Activated T-cell treated with anti-CD3 and anti-CD28 coated beads, Interleukin-2, amount 50 U/mL, for 72 hours (primary cell): ENCODE results near the gene ALDH3A1. TPM values are rescaled to one million over a fixed set of nuclear protein-coding genes. Genes with fewer than 3 reads are reported as not detected.

Experiments
- ATAC-seq, 2 donors: fragments of 150-1000 bp; cut with Tn5 transposase; replicated peaks in 1 of 2; 2 replicates each; pipeline ENCODE4 v1.10.0; 2021; ENCODE audit warnings: moderate library complexity in 2 of 2, mild to moderate bottlenecking in 1 of 2
- DNase-seq, 2 donors: peaks; one replicate each; pipeline ENCODE4 v3.0.0; 2021 to 2022; ENCODE audit warnings: mixed read lengths in 1 of 2
- H3K27ac Mint-ChIP-seq: one replicate; pipeline ENCODE4 v1.8.0; 2022; ENCODE audit warnings: mild to moderate bottlenecking, moderate library complexity, mixed read lengths
- H3K27me3 Mint-ChIP-seq: one replicate; pipeline ENCODE4 v1.8.0; 2022; ENCODE audit warnings: low read depth, mixed read lengths
- H3K36me3 Mint-ChIP-seq, 2 donors: one replicate each; pipeline ENCODE4 v1.8.0; 2022; ENCODE audit warnings: mixed read lengths in 2 of 2, mild to moderate bottlenecking in 1 of 2; ENCODE audit not compliant: insufficient read depth in 2 of 2
- H3K4me1 Mint-ChIP-seq: one replicate; pipeline ENCODE4 v1.8.0; 2022; ENCODE audit warnings: low read depth, mixed read lengths
- H3K4me3 Mint-ChIP-seq, 2 donors: one replicate each; pipeline ENCODE4 v1.8.0; 2022; ENCODE audit warnings: mild to moderate bottlenecking in 2 of 2, mixed read lengths in 2 of 2, moderate library complexity in 2 of 2
- H3K9me3 Mint-ChIP-seq, 2 donors: one replicate each; pipeline ENCODE4 v1.8.0; 2022; ENCODE audit warnings: mixed read lengths in 2 of 2
- total RNA-seq, 2 donors: library from RNA; stranded (reverse); gene quantifications; one replicate each; pipeline ENCODE4 v1.2.3, GENCODE V29; 2022

The ALDH3A1 gene
- total RNA-seq, 2 donors from 2014 or later = 0.34 TPM; not detected in 1

- no peak for ATAC-seq
- Mint-ChIP-seq H3K27me3 (no peaks in the 10 kb centered on the region), H3K4me1 (no peaks in the 10 kb centered on the region), H3K9me3 (no peaks in the 10 kb centered on the region), H3K4me3 (no peak overlapping the region), H3K27ac (no peak overlapping the region), H3K36me3 (no peaks in the 10 kb centered on the region)
- no peak for DNase-seq
Measured at GRCh38 chr17:19742495-19742894, 5.6 kb downstream of the ALDH3A1 start.

- Mint-ChIP-seq H3K27me3 (no peaks in the 10 kb centered on the region), H3K4me3 (no peak overlapping the region), H3K9me3 (no peaks in the 10 kb centered on the region), H3K4me1 (no peaks in the 10 kb centered on the region), H3K27ac (no peak overlapping the region), H3K36me3 (no peaks in the 10 kb centered on the region)
- ATAC-seq (no peak), DNase-seq (no peak)
Measured at GRCh38 chr17:19741832-19742457, 6.2 kb downstream of the ALDH3A1 start.

DNA sequence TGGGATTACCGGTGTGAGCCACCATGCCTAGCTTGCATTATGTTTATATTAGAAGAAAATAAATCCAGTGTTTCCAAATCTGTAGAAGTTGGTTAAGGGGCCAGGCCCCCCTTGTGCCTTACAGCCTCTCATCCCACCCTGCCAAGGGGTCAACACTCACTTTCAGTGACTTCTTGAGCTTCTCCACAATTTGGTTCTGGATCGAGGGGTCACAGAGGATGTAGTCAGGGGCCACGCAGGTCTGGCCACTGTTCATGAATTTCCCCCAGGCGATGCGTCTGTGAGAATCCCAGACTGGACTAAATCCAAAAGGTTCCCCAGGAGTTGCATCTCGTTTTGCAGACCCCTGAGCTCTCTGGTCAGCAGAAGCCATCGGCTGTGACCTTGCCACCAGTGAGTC lies 7.2 kb downstream of the ALDH3A1 start:
- no peak overlapping the region for H3K4me3 Mint-ChIP-seq
- ATAC-seq = no peak
- no peak for DNase-seq
- no peaks in the 10 kb centered on the region for H3K4me1 Mint-ChIP-seq
- H3K27me3 Mint-ChIP-seq = no peaks in the 10 kb centered on the region
- H3K36me3 Mint-ChIP-seq = no peaks in the 10 kb centered on the region
- H3K27ac Mint-ChIP-seq = no peak overlapping the region
- no peaks in the 10 kb centered on the region for H3K9me3 Mint-ChIP-seq

DNA sequence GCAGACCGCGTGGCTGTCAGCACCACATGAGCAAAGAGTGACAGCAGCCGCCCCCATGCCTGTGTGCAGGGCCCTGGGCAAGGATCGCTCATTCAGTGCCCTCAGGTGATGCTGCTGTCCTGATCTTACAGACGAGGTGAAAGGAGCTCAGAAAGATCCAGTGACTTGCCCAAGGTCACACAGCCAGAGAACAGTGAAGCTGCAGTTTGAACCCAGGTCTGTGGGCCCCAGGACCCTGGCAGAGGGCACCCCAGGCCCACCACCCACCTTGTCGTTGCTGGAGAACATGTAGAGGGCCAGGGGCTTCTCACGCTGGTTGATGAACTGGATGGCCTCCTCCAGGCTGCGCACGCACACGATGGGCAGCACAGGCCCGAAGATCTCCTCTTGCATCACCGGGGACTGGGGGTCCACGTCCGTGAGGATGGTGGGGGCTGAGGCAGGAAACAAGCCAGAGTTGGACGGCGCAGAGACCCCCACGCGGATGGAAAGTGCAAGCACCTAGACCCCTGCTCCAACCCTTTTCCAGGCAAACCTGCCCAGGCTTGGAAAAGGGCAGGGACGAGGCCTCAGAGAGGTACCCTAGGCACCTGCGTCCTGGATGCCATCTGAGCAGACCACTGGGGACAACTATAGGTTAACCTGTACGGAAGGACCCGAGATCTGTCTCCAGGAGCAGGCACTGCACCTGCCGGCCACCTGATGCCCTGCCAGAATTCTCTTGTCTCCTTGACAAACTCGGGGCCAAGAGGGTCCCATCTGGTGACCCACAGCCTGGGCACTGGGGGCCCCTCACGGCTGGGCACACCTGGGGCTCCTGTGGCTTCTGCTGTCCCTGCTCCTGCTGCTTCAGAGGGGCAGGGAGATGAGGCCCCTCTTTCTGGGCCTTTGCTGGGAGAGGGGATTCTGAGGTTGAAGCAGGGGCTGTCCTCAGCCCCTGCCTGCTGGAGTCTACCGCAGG lies 8.6 kb downstream of the ALDH3A1 start:
- Mint-ChIP-seq H3K4me1 (no peaks in the 10 kb centered on the region), H3K4me3 (no peak overlapping the region), H3K9me3 (no peaks in the 10 kb centered on the region), H3K27me3 (no peaks in the 10 kb centered on the region), H3K36me3 (no peaks in the 10 kb centered on the region), H3K27ac (no peak overlapping the region)
- DNase-seq (no peak), ATAC-seq (peak in 1 of 2 donors; percentile 28)

GRCh38 chr17:19738757-19739156 lies 9.3 kb downstream of the ALDH3A1 start:
- Mint-ChIP-seq H3K4me1 (no peaks in the 10 kb centered on the region), H3K36me3 (no peaks in the 10 kb centered on the region), H3K9me3 (no peaks in the 10 kb centered on the region), H3K4me3 (no peak overlapping the region), H3K27me3 (no peaks in the 10 kb centered on the region), H3K27ac (no peak overlapping the region)
- ATAC-seq = no peak
- DNase-seq = no peak

DNA sequence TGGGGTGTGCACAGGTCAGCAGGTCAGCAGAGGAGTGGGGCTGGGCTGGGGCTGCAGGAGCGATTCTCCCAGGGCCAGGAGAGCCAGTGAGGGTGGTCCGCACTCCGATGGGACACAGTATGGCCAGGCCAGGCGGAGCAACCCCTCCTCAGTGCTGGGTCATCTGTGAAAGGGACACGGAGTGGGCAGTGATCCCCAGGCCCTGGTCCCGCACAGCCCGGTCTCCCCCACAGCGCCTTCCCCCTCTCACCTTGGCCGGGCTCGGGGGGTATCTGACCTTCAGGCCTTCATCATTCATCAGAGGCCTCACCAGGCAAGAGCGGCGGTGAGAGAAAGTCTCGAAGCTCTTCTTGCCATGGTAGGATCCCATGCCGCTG lies 10.0 kb downstream of the ALDH3A1 start:
- no peak for DNase-seq
- ATAC-seq = no peak
- H3K4me1 Mint-ChIP-seq = no peaks in the 10 kb centered on the region
- H3K36me3 Mint-ChIP-seq = no peaks in the 10 kb centered on the region
- H3K27me3 Mint-ChIP-seq = no peaks in the 10 kb centered on the region
- no peaks in the 10 kb centered on the region for H3K9me3 Mint-ChIP-seq
- H3K4me3 Mint-ChIP-seq = no peak overlapping the region
- H3K27ac Mint-ChIP-seq = no peak overlapping the region

- no peak for ATAC-seq
- DNase-seq = no peak
- H3K27ac Mint-ChIP-seq = no peak overlapping the region
- H3K9me3 Mint-ChIP-seq = no peaks in the 10 kb centered on the region
- H3K36me3 Mint-ChIP-seq = no peaks in the 10 kb centered on the region
- no peaks in the 10 kb centered on the region for H3K27me3 Mint-ChIP-seq
- H3K4me3 Mint-ChIP-seq = no peak overlapping the region
- H3K4me1 Mint-ChIP-seq = no peaks in the 10 kb centered on the region
Measured at GRCh38 chr17:19737305-19738072, 10.6 kb downstream of the ALDH3A1 start.

- H3K27ac Mint-ChIP-seq = no peak overlapping the region
- no peak for DNase-seq
- ATAC-seq = no peak
- no peaks in the 10 kb centered on the region for H3K27me3 Mint-ChIP-seq
- no peaks in the 10 kb centered on the region for H3K36me3 Mint-ChIP-seq
- H3K4me3 Mint-ChIP-seq = no peak overlapping the region
- H3K4me1 Mint-ChIP-seq = no peaks in the 10 kb centered on the region
- no peaks in the 10 kb centered on the region for H3K9me3 Mint-ChIP-seq
Measured at GRCh38 chr17:19736071-19736470, 12.0 kb downstream of the ALDH3A1 start.

DNA sequence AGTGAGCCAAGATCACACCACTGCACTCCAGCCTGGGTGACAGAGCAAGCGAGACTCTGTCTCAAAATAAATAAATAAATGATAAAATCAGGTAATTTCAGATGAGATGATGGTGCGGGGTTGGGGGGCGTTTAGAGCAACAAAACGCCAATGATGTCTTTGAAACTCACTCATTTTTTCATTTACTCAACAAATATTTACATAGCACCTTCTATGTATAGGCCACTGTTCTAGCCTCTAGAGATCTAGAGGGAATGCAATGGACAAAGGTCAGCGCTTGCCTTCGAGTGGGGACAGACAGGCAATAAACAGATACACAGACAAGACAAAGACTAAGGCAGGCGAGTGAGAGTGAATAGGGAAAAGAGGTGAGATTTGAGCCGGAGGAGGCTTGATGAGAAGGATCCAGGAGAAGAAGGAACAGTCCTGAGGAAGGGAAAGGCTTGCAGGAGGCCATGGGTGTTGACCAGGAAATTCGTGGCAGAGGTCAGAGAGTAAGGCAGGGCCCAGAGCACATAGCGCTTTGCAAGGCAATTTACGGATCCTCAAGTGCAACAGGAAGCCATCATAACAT lies 14.1 kb downstream of the ALDH3A1 start:
- Mint-ChIP-seq H3K27me3 (no peaks in the 10 kb centered on the region), H3K4me1 (no peaks in the 10 kb centered on the region), H3K27ac (no peak overlapping the region), H3K36me3 (no peaks in the 10 kb centered on the region), H3K4me3 (no peak overlapping the region), H3K9me3 (no peaks in the 10 kb centered on the region)
- DNase-seq = no peak
- ATAC-seq = no peak

DNA sequence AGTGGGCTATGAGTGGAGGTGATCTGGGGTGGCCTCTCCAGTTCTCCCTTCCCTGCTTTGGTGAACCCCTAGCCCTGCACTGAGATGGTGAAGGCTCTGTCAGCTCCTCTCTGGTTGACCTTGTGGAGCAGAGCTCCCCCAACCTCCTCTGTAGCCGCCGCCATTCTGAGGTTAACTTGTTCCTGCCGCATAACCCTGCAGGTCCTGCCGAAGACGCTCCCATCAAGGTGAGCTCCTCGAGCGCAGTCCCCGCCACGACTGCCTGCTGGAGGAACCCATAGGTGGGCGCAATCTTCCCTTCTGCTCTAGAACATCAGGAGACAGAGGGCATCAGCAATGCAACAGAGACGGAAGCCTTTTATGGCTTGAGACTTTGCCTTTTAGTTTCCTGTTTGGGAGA lies 16.5 kb downstream of the ALDH3A1 start:
- DNase-seq = no peak
- no peaks in the 10 kb centered on the region for H3K27me3 Mint-ChIP-seq
- H3K4me3 Mint-ChIP-seq = no peak overlapping the region
- no peak overlapping the region for H3K27ac Mint-ChIP-seq
- H3K36me3 Mint-ChIP-seq = no peaks in the 10 kb centered on the region
- no peak for ATAC-seq
- H3K4me1 Mint-ChIP-seq = no peaks in the 10 kb centered on the region
- no peaks in the 10 kb centered on the region for H3K9me3 Mint-ChIP-seq

DNA sequence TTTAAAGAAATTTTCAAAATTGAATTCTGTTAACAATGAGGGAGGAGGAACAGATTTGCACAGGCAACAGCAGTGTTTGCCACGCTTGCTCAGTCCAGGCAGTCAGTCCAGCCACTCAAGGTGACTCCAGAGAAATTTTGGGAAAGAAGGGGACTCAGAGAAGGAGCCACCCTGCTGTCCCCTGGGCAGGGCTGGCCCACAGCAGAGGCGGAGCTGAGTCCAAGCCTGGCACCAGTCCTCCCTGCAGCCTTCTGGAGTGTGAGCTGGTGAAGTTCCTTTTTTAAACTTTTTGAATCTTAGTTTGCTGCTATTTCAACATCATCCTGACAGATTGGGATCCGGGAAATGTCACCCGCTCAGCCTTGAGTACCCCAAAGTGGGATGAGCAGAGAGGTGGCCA lies 17.3 kb downstream of the ALDH3A1 start:
- Mint-ChIP-seq H3K36me3 (no peaks in the 10 kb centered on the region), H3K27me3 (no peaks in the 10 kb centered on the region), H3K4me1 (no peaks in the 10 kb centered on the region), H3K9me3 (no peaks in the 10 kb centered on the region), H3K27ac (no peak overlapping the region), H3K4me3 (no peak overlapping the region)
- ATAC-seq = no peak
- no peak for DNase-seq

GRCh38 chr17:19729900-19730299 lies 18.2 kb downstream of the ALDH3A1 start:
- Mint-ChIP-seq H3K4me1 (peaks cover 9% of the 10 kb centered on the region), H3K27ac (no peak overlapping the region), H3K36me3 (no peaks in the 10 kb centered on the region), H3K9me3 (no peaks in the 10 kb centered on the region), H3K27me3 (no peaks in the 10 kb centered on the region), H3K4me3 (no peak overlapping the region)
- no peak for ATAC-seq
- DNase-seq = no peak

DNA sequence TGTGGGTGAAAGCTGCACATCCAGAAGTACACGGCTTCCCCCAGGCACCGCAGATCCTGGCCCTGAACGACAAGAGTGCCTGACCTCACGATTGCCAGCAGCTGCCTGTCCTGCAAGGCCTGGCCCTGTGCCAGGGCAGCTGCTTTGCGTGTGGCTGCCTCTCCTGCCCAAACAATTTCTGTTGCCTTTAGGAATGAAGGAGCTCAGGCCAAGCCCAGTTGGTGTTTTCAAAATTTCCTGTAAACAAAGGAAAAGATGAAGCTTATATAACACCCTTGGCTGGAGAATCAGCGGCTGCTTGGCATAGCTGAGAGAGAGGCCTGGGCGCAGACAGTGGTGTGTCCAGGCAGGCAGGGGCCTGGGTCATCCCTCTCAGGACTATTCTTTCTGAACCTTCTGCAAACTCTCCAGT lies 20.0 kb downstream of the ALDH3A1 start:
- Mint-ChIP-seq H3K4me1 (peaks cover 10% of the 10 kb centered on the region), H3K4me3 (no peak overlapping the region), H3K27me3 (no peaks in the 10 kb centered on the region), H3K9me3 (no peaks in the 10 kb centered on the region), H3K27ac (no peak overlapping the region), H3K36me3 (no peaks in the 10 kb centered on the region)
- no peak for DNase-seq
- no peak for ATAC-seq
